Duodenal mucosa (tissue), 2 donors: Measurements from ENCODE around the gene FMO5.
A peak's percentile ranks its signal among the peaks of the same experiment; 100 is the strongest.

ENCODE experiments used
- H3K27ac ChIP-seq: one replicate; pipeline ENCODE4 v1.7.0; 2013; ENCODE audit warnings: low read depth, low read length
- H3K27me3 ChIP-seq, 2 donors: one replicate each; pipeline ENCODE4 v1.7.0; 2013; ENCODE audit warnings: low read length in 2 of 2, control low read depth in 1 of 2; ENCODE audit not compliant: insufficient read depth in 2 of 2, control insufficient read depth in 1 of 2
- H3K36me3 ChIP-seq, 2 donors: one replicate each; pipeline ENCODE4 v1.7.0; 2013; ENCODE audit warnings: low read length in 2 of 2, control low read depth in 1 of 2; ENCODE audit not compliant: insufficient read depth in 2 of 2, control insufficient read depth in 1 of 2
- H3K4me1 ChIP-seq, 2 donors: one replicate each; pipeline ENCODE4 v1.7.0; 2013; ENCODE audit warnings: low read length in 2 of 2, control low read depth in 1 of 2; ENCODE audit not compliant: insufficient read depth in 2 of 2, control insufficient read depth in 1 of 2
- H3K4me3 ChIP-seq, 2 donors: one replicate each; pipeline ENCODE4 v1.7.0; 2013; ENCODE audit warnings: low read length in 2 of 2, low read depth in 1 of 2
- H3K9ac ChIP-seq, 2 donors: one replicate each; pipeline ENCODE4 v1.7.0; 2013; ENCODE audit warnings: low read length in 2 of 2, low read depth in 1 of 2
- H3K9me3 ChIP-seq, 2 donors: one replicate each; pipeline ENCODE4 v1.7.0; 2013; ENCODE audit warnings: low read length in 2 of 2, control low read depth in 1 of 2; ENCODE audit not compliant: control insufficient read depth in 1 of 2

Gene FMO5, protein sequence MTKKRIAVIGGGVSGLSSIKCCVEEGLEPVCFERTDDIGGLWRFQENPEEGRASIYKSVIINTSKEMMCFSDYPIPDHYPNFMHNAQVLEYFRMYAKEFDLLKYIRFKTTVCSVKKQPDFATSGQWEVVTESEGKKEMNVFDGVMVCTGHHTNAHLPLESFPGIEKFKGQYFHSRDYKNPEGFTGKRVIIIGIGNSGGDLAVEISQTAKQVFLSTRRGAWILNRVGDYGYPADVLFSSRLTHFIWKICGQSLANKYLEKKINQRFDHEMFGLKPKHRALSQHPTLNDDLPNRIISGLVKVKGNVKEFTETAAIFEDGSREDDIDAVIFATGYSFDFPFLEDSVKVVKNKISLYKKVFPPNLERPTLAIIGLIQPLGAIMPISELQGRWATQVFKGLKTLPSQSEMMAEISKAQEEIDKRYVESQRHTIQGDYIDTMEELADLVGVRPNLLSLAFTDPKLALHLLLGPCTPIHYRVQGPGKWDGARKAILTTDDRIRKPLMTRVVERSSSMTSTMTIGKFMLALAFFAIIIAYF

DNA sequence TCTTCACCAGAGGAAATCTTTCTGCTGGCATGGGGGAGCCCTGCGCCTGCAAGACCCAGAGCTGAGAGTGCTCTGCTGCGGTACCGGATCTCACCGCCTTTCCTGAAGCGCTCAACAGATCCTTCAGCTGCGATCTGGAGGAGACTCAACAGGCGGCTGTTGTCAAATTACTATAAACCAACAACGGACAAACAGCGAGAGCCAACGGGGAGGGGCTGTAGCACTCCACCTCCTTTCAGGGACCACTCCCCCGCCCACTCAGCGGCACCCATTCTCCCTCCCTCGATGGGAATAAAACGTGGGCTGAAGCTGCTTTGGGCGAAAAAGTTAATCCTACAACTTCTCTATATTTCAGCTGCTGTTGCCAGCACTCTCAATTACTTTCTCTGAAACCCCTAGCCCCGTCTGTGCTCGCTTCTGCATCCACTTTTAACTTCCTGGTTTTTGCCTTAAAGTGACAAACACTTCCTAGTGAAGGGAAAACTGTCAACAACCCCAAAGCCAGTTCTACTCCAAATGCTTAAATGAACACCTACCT, at the start of gene FMO5:
TSS of gene FMO5 (minus strand) at position 147 of the 538 bp plus-strand sequence. CDS start 310 bp downstream, outside the sequence.
- Histone ChIP-seq H3K27ac (peak within 1 kb of the TSS; percentile 60), H3K9ac (peak within 1 kb of the TSS; percentile 65 to 84), H3K4me1 (peaks cover 0 to 7% of the 10 kb centered on the region in 2 donors), H3K27me3 (no peaks in the 10 kb centered on the region), H3K9me3 (no peaks in the 10 kb centered on the region), H3K36me3 (peaks cover 0 to 6% of the 10 kb centered on the region in 2 donors), H3K4me3 (peak within 1 kb of the TSS; percentile 77 to 85)

GRCh38 chr1:147273409-147274336, 48.5 kb upstream of the FMO5 start:
- H3K27me3 ChIP-seq, result no peaks in the 10 kb centered on the region
- no peak overlapping the region for H3K27ac ChIP-seq
- H3K36me3 ChIP-seq, result peaks cover 20 to 62% of the 10 kb centered on the region in 2 donors
- H3K4me3 ChIP-seq, result no peak overlapping the region
- H3K9ac ChIP-seq, result no peak overlapping the region
- no peaks in the 10 kb centered on the region for H3K4me1 ChIP-seq
- H3K9me3 ChIP-seq, result no peaks in the 10 kb centered on the region

DNA sequence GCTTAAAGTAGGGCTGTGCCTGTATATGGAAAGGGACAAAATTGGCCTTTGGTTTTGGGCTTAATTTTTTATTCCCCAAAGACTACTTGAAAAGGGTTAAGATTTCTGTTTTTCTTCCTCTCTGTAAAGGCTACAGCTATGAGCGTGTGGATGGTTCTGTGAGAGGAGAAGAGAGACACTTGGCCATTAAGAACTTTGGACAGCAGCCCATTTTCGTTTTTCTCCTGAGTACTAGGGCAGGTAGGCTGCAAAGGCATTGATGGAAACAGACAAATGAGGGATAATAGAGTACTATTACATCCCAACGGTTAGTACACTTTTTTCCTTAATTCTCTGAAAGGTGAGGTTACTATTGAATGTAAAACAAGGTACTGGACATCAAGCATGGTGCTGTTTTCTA, 46.9 kb upstream of the FMO5 start:
- H3K27ac ChIP-seq, result no peak overlapping the region
- H3K4me1 ChIP-seq, result no peaks in the 10 kb centered on the region
- H3K9ac ChIP-seq, result no peak overlapping the region
- H3K9me3 ChIP-seq, result no peaks in the 10 kb centered on the region
- peaks cover 27 to 60% of the 10 kb centered on the region in 2 donors for H3K36me3 ChIP-seq
- H3K4me3 ChIP-seq, result no peak overlapping the region
- no peaks in the 10 kb centered on the region for H3K27me3 ChIP-seq

DNA sequence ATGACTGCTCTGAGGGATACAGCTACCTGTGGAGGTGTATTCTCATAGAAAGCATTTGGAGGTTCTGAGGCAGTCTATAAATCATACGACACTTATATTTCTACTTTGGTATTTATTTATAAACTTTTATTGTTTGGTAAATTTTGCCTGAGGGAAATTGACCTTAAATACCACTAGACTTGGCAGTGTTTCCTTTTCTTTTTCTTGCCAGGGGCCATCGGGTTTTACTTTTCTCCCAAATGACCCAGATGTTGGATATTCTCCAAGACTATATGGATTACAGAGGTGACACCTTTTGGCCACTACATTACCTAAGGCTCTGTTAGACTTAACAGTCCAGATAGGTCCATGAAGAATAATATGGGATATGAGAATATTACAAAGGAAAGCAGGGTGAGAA, 45.6 kb upstream of the FMO5 start:
- H3K27ac ChIP-seq, result no peak overlapping the region
- no peaks in the 10 kb centered on the region for H3K9me3 ChIP-seq
- H3K9ac ChIP-seq, result no peak overlapping the region
- H3K27me3 ChIP-seq, result no peaks in the 10 kb centered on the region
- no peak overlapping the region for H3K4me3 ChIP-seq
- H3K4me1 ChIP-seq, result no peaks in the 10 kb centered on the region
- H3K36me3 ChIP-seq, result peaks cover 34 to 55% of the 10 kb centered on the region in 2 donors

DNA sequence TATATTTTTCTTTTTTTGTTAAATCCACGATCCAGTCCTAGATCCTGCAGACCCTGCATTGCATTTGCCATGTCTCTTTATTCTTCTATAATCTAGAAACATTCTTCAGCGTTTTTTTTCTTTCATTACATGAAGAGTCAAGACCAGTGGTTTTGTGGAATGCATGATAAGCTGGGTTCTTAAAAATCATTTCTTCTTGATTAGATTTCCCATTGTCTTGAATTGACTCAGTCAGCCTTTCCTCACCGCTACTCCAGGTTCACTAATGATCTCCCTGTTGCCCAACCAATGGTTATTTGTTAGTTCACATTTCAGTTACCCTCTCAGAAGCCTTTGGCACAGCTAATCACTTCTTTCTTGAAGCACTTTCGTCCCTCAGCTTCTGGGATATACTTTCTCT, 42.6 kb upstream of the FMO5 start:
- Histone ChIP-seq H3K4me1 (no peaks in the 10 kb centered on the region), H3K9me3 (no peaks in the 10 kb centered on the region), H3K36me3 (peaks cover 36 to 59% of the 10 kb centered on the region in 2 donors), H3K27me3 (no peaks in the 10 kb centered on the region), H3K27ac (no peak overlapping the region), H3K4me3 (no peak overlapping the region), H3K9ac (no peak overlapping the region)

DNA sequence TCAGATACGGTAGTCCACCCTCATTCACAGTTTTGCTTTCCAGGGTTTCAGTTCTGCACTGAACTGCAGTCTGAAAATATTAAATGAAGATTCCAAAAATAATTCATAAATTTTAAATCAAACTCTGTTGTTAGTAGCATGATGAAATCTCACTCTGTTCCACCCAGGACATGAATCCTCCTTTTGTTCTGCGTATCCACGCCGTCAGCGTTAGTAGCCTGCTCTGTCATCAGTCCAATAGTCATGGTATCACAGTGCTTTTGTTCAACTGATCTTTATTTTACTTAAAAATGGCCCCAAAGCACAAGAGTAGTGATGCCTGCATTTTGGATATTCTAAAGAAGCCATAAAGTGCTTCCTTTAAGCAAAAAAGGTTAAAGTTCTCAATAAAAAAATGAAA, 41.2 kb upstream of the FMO5 start:
- no peak overlapping the region for H3K4me3 ChIP-seq
- H3K36me3 ChIP-seq, result peaks cover 36 to 49% of the 10 kb centered on the region in 2 donors
- no peaks in the 10 kb centered on the region for H3K4me1 ChIP-seq
- H3K9me3 ChIP-seq, result no peaks in the 10 kb centered on the region
- H3K9ac ChIP-seq, result no peak overlapping the region
- no peak overlapping the region for H3K27ac ChIP-seq
- no peaks in the 10 kb centered on the region for H3K27me3 ChIP-seq

DNA sequence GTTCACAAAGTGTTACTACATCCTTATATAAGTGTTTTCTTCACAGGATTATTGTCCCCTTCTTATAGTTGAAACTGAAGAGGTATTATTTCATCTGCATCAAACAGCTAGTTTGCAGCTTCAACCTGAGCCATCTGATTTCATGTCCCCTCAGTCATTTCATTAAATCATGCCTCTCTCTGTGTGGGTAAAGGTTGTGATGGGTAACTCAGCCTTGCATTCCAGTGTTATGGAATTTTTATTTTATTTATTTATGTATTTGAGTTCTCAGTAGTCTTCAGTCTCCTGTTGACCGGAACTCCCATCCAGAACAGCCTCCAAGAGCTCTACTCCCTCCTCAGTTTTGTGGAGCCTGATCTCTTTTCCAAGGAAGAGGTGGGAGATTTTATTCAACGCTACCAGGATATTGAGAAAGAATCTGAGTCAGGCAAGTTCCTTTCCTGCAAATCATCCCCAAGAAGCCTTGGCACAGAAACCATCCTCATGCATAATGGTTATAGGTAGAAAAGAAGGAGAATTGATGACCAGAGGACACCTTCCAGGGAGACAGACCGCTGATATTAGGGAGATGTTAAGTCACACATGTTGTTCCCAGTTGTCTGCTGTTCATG, 39.1 kb upstream of the FMO5 start:
- no peak overlapping the region for H3K9ac ChIP-seq
- peaks cover 39 to 62% of the 10 kb centered on the region in 2 donors for H3K36me3 ChIP-seq
- H3K9me3 ChIP-seq, result no peaks in the 10 kb centered on the region
- no peak overlapping the region for H3K27ac ChIP-seq
- no peaks in the 10 kb centered on the region for H3K4me1 ChIP-seq
- no peaks in the 10 kb centered on the region for H3K27me3 ChIP-seq
- no peak overlapping the region for H3K4me3 ChIP-seq

DNA sequence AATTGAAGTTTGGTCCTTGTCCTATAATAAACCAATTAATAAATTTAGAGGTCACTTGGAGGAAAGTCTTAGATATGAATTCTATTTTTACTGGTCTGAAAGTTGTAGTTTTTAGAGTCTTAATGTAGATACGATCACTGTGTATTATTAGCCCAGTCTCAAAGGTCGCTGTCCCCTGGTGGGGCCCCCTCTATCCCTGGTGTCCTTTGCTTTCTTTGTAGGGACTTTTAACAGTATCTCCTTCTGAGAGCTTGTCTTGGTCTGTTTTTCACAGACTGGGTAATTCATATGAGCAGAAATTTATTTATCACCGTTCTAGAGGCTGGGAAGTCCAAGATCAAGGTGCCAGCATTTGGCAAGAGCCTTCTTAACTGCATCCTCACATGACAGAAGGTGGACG, 35.8 kb upstream of the FMO5 start:
- Histone ChIP-seq H3K27me3 (no peaks in the 10 kb centered on the region), H3K36me3 (peaks cover 25 to 52% of the 10 kb centered on the region in 2 donors)

GRCh38 chr1:147252540-147252939, 27.4 kb upstream of the FMO5 start:
- Histone ChIP-seq H3K4me1 (peaks cover 0 to under 1% of the 10 kb centered on the region in 2 donors), H3K9ac (no peak overlapping the region), H3K27ac (no peak overlapping the region), H3K27me3 (no peaks in the 10 kb centered on the region), H3K9me3 (no peaks in the 10 kb centered on the region), H3K36me3 (peaks cover 6 to 19% of the 10 kb centered on the region in 2 donors), H3K4me3 (no peak overlapping the region)

More for the DNA sequence above, 35.8 kb upstream of the FMO5 start:
- Histone ChIP-seq H3K9me3 (no peaks in the 10 kb centered on the region), H3K4me1 (no peaks in the 10 kb centered on the region), H3K9ac (no peak overlapping the region), H3K4me3 (no peak overlapping the region), H3K27ac (no peak overlapping the region)
